Stimulated activated effector memory CD8-positive, alpha-beta T cell treated with anti-CD3 and anti-CD28 coated beads, Interleukin-12 subunit alpha, Interleukin-12 subunit beta, amount 100 ng/mL, for 72 hours (primary cell): ENCODE data around the gene SKA2.
"Not testable (repeated sequence)": the region's sequence is repeated elsewhere in the genome, so short reads cannot be mapped to it uniquely, and the experiment has no call there.

ENCODE experiments used
- ATAC-seq: fragments of 150-1000 bp; cut with Tn5 transposase; 2 replicates; pipeline ENCODE4 v1.10.0; 2021
- DNase-seq, 2 donors: peaks; one replicate each; pipeline ENCODE4 v3.0.0; 2021 to 2022; ENCODE audit warnings: low spot score in 2 of 2
- H3K27ac Mint-ChIP-seq: one replicate; pipeline ENCODE4 v1.8.0; 2022; ENCODE audit warnings: mild to moderate bottlenecking, mixed read lengths
- H3K36me3 Mint-ChIP-seq: one replicate; pipeline ENCODE4 v1.8.0; 2022; ENCODE audit warnings: mild to moderate bottlenecking, mixed read lengths
- H3K4me1 Mint-ChIP-seq: one replicate; pipeline ENCODE4 v1.8.0; 2022; ENCODE audit warnings: mixed read lengths
- H3K4me3 Mint-ChIP-seq: one replicate; pipeline ENCODE4 v1.8.0; 2022; ENCODE audit warnings: mild to moderate bottlenecking, mixed read lengths
- H3K9me3 Mint-ChIP-seq: one replicate; pipeline ENCODE4 v1.8.0; 2022; ENCODE audit warnings: mixed read lengths

Gene SKA2, protein sequence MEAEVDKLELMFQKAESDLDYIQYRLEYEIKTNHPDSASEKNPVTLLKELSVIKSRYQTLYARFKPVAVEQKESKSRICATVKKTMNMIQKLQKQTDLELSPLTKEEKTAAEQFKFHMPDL

DNA sequence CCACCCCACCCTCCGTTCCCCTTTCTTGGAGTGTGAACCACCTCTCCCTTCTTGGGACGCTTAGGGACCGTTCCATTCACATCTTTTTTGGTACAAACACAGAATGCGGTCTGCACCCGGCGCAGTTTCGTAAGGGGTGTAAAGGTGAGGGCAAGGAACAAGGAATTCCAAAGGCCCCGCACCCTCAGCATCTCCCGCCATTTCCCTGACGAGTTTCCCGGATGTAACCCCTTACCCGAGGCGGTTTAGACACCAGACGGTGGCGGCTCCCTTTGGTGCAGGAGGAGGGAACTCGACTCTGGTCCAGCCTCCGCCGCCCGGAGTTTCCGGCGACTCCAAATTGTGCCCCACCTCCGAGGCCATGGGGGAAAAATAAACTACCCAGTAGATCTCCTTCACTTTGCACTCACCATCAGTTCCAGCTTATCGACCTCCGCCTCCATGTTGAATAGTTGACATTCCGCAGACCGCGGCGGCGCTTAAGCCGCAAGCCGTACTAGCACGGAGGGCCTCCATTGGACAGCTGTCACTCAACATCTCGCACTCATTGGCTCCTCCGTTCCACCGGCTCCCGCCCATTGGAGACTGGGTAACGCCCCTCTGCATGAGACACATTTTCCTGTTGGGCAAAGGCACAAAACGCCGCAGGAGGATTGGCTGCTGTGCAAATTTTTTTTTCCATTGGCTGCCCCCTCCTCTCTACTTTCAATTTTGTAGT lies at the start of gene SKA2:
Gene SKA2 (minus strand): TSS at position 466 of the 718 bp plus-strand sequence. CDS start 23 bp downstream, at position 443.
- no peak within 1 kb of the TSS for H3K4me3 Mint-ChIP-seq
- DNase-seq: peak; percentile 81 to 98

DNA sequence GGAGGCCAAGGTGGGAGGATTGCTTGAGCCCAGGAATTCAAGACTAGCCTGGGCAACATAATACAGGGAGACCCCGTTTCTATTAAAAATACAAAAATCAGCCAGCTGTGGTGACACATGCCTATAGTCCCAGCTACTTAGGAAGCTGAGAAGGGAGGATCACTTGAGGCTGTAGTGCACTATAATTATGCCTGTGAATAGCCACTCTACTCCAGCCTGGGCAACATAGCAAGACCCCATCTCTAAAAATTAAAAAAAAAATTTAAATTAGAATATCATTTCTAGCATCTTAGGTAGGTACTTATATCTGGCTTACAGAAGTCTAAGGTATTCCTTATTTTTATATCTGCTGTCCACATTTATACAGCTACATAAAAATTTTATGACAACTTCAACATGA lies 47.3 kb upstream of the SKA2 start:
- Mint-ChIP-seq H3K27ac (no peak overlapping the region), H3K36me3 (peaks cover 14% of the 10 kb centered on the region), H3K4me1 (no peaks in the 10 kb centered on the region), H3K9me3 (no peaks in the 10 kb centered on the region), H3K4me3 (no peak overlapping the region)
- ATAC-seq: no peak
- DNase-seq: no peak

More for the DNA sequence above, at the start of gene SKA2:
- Mint-ChIP-seq H3K27ac (no peak within 1 kb of the TSS), H3K9me3 (no peaks in the 10 kb centered on the region), H3K4me1 (peaks cover 36% of the 10 kb centered on the region), H3K36me3 (peaks cover 14% of the 10 kb centered on the region)
- peak; percentile 90 for ATAC-seq

DNA sequence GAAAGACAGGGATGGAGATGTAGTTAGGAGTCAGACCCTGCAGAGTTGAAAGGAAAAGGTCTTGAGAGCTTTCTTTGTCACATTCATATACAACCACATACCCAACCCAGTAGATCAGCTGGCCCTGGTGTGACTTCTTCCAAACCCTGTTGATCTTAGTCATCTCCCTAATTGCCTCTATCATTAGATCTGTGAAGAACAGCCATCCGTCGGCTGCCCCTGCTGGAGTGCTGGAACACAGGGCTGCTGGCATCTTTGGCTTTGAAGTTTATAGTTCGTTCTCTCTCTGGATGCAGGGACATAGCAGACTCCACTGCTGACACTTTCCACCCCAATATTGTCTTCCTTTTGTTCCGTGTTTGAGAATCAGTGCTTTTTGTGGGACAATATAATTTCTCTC lies 44.4 kb upstream of the SKA2 start:
- ATAC-seq: no peak
- Mint-ChIP-seq H3K9me3 (no peaks in the 10 kb centered on the region), H3K4me1 (no peaks in the 10 kb centered on the region), H3K4me3 (no peak overlapping the region), H3K27ac (peak overlapping the region; percentile 15), H3K36me3 (peaks cover 36% of the 10 kb centered on the region)
- DNase-seq: no peak

DNA sequence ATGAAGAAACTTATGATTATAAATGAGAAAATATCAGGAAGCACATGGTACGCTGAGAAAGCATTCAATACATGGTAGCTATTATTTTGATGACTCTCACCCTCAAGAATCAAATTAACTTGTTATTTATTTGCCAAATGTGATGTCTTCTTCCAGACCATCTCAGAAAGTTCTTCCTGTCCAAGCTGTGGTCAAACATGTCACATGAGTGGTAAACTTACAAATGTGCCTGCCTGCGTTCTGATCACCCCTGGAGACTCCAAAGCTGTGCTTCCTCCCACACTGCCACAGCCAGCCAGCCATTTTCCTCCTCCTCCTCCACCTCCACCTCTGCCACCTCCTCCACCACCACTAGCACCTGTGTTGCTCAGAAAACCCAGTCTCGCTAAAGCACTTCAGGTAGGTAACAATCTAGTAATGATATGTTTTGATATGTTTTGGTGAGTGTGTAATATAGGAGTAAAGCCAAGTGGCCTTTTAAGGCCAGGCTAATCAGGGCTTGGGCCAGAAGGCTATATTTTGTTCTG lies 38.4 kb upstream of the SKA2 start:
- Mint-ChIP-seq H3K9me3 (peaks cover 2% of the 10 kb centered on the region), H3K4me1 (no peaks in the 10 kb centered on the region), H3K4me3 (no peak overlapping the region), H3K27ac (no peak overlapping the region), H3K36me3 (peaks cover 42% of the 10 kb centered on the region)
- DNase-seq (no peak), ATAC-seq (no peak)

DNA sequence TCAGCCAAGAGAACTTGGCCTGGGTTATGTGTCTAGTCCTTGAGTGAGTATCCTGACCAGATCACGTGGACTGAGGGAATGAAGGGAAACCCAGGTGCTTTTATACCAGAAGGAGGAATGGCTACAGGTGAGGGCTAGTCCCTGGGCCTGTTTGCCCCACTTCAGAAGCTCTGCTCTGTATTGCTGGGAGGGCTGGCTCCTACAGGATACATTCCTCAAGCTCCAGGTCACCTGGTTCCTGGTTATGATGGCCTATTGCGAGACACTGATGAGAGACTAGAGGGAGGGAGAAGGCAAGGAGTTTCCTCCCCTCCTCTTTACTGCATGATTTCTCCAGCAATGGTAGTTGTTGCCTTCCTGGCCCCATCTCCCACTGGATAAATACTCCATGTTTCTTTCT lies 35.8 kb upstream of the SKA2 start:
- no peak overlapping the region for H3K27ac Mint-ChIP-seq
- ATAC-seq (no peak), DNase-seq (no peak)
- no peaks in the 10 kb centered on the region for H3K4me1 Mint-ChIP-seq
- H3K4me3 Mint-ChIP-seq: no peak overlapping the region
- H3K9me3 Mint-ChIP-seq: peaks cover 2% of the 10 kb centered on the region
- H3K36me3 Mint-ChIP-seq: peaks cover 37% of the 10 kb centered on the region

DNA sequence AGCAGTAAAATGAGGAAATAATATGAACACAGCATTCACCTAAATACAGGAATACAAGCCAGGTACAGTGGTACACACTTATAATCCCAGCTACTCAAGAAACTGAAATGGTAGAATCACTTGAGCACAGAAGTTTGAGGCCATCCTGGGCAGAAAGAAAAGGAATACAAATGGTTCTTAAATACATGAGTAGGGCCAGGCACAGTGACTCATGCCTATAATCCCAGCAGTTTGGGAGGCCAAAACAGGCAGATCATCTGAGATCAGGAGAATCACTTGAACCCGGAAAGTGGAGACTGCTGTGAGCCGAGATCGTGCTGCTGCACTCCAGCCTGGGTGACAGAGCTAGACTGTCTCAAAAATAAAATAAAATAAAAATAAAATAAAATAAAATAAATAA lies 31.9 kb upstream of the SKA2 start:
- Mint-ChIP-seq H3K36me3 (peaks cover 38% of the 10 kb centered on the region), H3K4me1 (no peaks in the 10 kb centered on the region), H3K9me3 (peaks cover under 1% of the 10 kb centered on the region), H3K4me3 (no peak overlapping the region), H3K27ac (no peak overlapping the region)
- no peak for DNase-seq
- ATAC-seq: no peak

DNA sequence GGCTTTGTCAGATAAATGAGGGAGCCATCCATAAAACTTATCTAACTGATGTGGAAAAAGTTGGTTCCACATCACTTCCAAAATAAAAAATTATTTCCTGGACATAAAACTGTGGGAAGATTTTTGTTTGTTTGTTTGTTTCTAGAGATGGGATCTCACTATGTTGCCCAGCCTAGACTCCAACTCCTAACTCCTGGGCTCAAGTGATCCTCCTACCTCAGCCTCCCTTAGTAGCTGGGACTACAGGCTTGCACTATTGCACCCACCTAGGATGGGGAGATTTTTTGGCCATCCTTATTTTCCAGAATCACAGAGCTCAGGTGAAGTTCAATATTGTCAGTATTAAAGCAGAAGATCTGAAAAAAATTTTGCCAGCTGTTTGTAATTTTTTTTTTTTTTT lies 31.0 kb upstream of the SKA2 start:
- no peaks in the 10 kb centered on the region for H3K9me3 Mint-ChIP-seq
- H3K4me1 Mint-ChIP-seq: no peaks in the 10 kb centered on the region
- H3K36me3 Mint-ChIP-seq: peaks cover 30% of the 10 kb centered on the region
- H3K27ac Mint-ChIP-seq: no peak overlapping the region
- no peak overlapping the region for H3K4me3 Mint-ChIP-seq
- no peak for DNase-seq
- ATAC-seq: no peak

DNA sequence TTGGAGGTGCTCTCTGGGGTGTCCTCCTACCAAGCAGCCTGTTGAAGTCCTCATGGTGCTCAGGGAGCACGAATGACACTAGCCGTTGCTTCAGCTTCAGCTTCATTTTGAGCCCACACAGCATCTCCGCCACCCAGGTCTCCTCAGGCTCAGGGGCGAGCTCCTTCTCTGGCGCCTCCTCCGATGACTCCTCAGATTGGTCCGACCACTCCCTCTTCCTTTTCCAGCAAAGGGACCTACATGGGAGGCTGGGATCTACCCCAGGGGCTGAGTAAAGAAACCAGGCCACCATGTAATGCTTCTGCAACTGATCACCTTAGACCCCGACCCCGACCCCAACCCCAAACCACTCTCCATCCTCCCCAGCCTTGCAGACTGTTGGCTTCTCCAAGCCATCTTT lies 26.5 kb upstream of the SKA2 start:
- no peak overlapping the region for H3K27ac Mint-ChIP-seq
- ATAC-seq: no peak
- no peak overlapping the region for H3K4me3 Mint-ChIP-seq
- peaks cover 23% of the 10 kb centered on the region for H3K36me3 Mint-ChIP-seq
- DNase-seq: no peak
- no peaks in the 10 kb centered on the region for H3K9me3 Mint-ChIP-seq
- H3K4me1 Mint-ChIP-seq: peaks cover 7% of the 10 kb centered on the region

DNA sequence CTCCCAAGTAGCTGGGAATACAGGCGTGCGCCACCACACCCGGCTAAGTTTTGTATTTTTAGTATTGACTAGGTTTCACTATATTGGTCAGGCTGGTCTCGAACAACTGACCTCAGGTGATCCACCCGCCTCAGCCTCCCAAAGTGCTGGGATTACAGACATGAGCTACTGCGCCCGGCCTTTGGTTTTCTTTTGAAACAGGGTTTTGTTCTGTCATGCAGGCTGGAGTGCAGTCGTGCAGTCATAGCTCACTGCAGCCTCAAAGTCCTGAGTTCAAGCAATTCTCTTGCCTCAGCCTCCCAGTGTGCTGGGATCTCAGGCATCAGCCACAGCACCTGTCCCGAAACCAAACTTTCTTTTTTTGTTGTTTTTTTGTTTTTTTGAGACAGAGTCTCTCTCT lies 25.6 kb upstream of the SKA2 start:
- Mint-ChIP-seq H3K4me1 (peaks cover 7% of the 10 kb centered on the region), H3K36me3 (peaks cover 23% of the 10 kb centered on the region), H3K9me3 (no peaks in the 10 kb centered on the region), H3K27ac (no peak overlapping the region), H3K4me3 (no peak overlapping the region)
- ATAC-seq (no peak), DNase-seq (no peak)

DNA sequence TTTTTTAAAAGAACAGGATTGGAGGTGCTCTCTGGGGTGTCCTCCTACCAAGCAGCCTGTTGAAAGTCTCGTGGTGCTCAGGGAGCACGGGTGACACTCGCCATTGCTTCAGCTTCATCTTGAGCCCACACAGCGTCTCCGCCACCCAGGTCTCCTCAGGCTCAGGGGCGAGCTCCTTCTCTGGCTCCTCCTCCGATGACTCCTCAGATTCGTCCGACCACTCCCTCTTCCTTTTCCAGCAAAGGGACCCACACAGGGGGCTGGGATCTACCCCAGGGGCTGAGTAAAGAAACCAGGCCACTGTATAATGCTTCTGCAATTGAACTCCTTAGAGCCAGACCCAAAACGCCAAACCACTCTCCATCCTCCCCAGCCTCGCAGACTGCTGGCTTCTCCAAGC lies 24.6 kb upstream of the SKA2 start:
- H3K4me1 Mint-ChIP-seq, H3K4me3 Mint-ChIP-seq, H3K27ac Mint-ChIP-seq, ATAC-seq, H3K9me3 Mint-ChIP-seq, DNase-seq: not testable (repeated sequence)
- peaks cover 23% of the 10 kb centered on the region for H3K36me3 Mint-ChIP-seq

DNA sequence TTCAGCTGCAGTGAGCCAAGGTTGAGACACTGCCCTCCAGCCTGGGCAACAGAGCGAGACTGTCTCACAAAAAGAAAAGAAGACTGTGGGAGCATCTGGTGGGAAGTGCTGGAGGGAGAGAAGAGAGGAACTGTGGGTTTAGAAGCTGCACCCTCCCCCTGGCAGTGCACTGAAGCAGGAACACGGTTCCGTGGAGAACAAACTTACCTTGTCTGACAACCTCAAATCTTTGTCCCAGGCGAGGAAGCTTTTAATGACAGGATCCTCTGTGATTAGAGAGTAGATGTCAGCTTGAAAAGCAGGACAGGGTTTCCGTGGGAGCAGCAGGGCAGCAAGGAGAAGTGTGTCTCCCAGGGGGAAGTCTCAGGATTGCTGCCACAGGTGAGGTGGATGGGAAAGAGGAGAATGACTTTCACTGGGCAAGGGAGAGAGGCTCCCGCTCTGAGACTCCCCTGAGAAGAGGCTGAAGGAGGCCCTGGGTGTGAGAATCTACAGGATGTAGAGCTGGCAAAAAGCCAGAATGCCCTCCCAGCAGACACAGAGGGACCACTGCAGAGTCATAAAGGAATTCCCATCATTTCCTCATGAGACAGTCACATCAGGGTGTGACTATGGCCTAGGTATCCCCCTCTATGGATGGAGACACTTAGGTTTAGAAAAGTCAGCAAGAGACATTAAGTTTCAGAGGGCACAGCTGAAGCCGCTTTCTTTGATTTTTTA lies 23.4 kb upstream of the SKA2 start:
- H3K27ac Mint-ChIP-seq: peak overlapping the region; percentile 72
- H3K4me3 Mint-ChIP-seq: no peak overlapping the region
- ATAC-seq (no peak), DNase-seq (no peak)
- H3K9me3 Mint-ChIP-seq: no peaks in the 10 kb centered on the region
- H3K4me1 Mint-ChIP-seq: peaks cover 7% of the 10 kb centered on the region
- H3K36me3 Mint-ChIP-seq: peaks cover 23% of the 10 kb centered on the region

DNA sequence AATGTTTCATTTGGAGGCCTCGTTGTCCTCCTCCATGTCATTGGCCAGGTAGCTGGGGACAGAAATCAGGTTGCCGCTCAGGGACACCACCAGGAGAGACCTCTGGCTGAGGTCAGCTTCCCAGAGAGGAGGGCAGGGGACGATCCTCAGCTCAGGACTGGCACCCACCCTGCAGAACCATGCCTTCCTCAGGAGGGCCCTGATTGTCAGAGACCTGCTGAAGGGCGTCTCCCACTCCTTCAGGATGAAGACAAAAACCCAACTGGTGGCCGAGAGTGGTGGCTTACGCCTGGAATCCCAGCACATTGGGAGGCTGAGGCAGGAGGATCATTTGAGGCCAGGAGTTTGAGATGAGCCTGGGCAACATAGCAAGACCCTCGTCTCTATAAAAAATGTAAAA lies 20.1 kb upstream of the SKA2 start:
- Mint-ChIP-seq H3K4me3 (no peak overlapping the region), H3K36me3 (peaks cover 25% of the 10 kb centered on the region), H3K9me3 (no peaks in the 10 kb centered on the region), H3K27ac (no peak overlapping the region), H3K4me1 (peaks cover 12% of the 10 kb centered on the region)
- no peak for ATAC-seq
- DNase-seq: no peak

DNA sequence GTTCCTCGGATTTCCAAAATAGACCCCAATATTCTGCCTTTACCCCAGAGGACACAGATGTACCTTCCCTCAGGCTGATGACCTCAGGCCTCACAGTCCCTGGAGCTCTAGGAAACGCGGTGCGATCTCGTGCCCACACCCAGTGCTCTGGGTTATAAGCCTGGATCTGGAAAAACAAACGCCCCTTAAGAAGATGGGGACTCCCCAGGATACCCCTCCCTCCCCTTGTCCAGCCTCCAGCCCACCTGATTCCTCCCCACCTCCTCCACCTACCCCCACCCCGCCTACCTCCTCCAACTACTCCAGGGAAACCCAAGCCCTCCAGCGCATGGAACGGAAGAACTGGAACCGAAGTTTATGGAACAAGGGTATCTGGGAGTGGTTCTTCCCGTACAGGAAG lies 19.7 kb upstream of the SKA2 start:
- Mint-ChIP-seq H3K36me3 (peaks cover 25% of the 10 kb centered on the region), H3K4me3 (no peak overlapping the region), H3K4me1 (peaks cover 12% of the 10 kb centered on the region), H3K27ac (no peak overlapping the region), H3K9me3 (no peaks in the 10 kb centered on the region)
- no peak for DNase-seq
- ATAC-seq: no peak

DNA sequence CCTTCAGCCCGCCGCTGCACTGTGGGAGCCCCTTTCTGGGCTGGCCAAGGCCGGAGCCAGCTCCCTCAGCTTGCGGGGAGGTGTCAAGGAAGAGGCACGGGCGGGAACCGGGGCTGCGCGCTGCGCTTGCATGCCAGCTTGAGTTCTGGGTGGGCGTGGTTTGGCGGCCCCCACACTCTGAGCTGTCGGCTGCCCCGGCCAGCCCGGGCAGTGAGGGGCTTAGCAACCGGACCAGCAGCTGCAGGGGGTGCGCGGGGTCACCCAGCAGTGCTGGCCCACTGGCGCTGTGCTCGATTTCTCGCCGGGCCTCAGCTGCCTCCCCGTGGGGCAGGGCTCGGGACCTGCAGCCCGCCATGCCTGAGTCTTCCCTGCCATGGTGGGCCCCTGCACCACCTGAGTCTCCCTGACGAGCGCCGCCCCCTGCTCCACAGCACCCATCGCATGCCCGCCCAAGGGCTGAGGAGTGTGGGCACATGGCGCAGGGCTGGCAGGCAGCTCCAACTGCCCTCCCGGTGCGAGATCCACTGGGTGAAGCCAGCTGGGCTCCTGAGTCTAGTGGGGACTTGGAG lies 17.5 kb upstream of the SKA2 start:
- no peaks in the 10 kb centered on the region for H3K9me3 Mint-ChIP-seq
- H3K36me3 Mint-ChIP-seq: peaks cover 20% of the 10 kb centered on the region
- no peak overlapping the region for H3K4me3 Mint-ChIP-seq
- peaks cover 12% of the 10 kb centered on the region for H3K4me1 Mint-ChIP-seq
- ATAC-seq: no peak
- H3K27ac Mint-ChIP-seq: no peak overlapping the region
- no peak for DNase-seq

DNA sequence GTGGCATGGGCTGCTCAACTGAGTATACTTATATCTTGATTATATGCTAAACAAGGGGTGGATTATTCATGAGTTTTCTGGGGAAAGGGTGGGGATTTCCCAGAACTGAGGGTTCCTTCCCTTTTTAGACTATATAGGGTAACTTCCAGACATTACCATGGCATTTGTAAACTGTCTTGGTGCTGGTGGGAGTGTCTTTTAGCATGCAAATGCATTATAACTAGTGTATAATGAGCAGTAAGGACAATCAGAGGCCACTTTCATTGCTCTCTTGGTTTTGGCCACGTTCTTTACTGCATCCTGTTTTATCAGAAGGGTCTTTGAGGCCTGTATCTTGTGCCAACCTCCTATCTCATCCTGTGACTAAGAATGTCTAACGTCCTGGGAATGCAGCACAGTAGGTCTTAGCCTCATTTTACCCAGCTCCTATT lies 12.6 kb upstream of the SKA2 start:
- H3K9me3 Mint-ChIP-seq: no peaks in the 10 kb centered on the region
- no peak overlapping the region for H3K27ac Mint-ChIP-seq
- ATAC-seq (no peak), DNase-seq (no peak)
- peaks cover 5% of the 10 kb centered on the region for H3K4me1 Mint-ChIP-seq
- H3K4me3 Mint-ChIP-seq: no peak overlapping the region
- peaks cover 11% of the 10 kb centered on the region for H3K36me3 Mint-ChIP-seq
